CD4-positive, alpha-beta T cell treated with Interleukin-15 for 1 hour (primary cell): ENCODE measurements around the gene HDLBP.
A peak's percentile ranks its signal among the peaks of the same experiment; 100 is the strongest.
"Not testable (repeated sequence)": the region's sequence is repeated elsewhere in the genome, so short reads cannot be mapped to it uniquely, and the experiment has no call there.

ENCODE experiments used
- DNase-seq: peaks from one replicate; pipeline ENCODE4 v3.0.0-alpha.2; 2020

HDLBP gene

DNA sequence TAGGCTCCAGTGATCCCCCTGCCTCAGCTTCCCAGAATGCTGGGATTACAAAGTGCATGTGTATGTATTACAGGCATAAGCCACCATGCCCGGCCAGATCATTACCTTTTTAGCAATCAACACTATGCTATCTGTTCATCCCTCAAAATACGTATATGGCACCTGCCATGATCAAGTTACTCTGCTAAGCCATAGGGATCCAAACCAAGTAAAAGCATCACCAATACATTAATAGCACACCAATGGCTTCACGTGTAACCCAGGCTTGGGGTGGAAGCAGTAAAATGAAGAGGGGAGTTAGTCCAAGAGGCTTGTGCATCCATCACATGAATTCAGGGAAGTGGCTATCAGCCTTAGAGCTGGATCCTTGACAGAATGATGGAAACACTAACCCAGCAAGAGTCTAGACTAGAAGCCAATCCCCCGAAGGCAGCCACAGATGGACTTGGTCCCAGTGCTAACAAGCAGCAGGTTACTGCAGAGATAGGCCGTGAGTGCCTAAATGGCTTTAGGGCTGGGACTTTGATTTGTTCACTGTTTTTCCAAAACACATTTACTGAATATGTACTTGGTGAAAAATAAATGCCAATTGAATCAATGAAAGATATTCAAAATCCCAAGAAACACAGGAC, 11.3 kb downstream of the HDLBP start:
- no peak for DNase-seq

- DNase-seq, result no peak
Measured at GRCh38 chr2:241302759-241303651, 12.5 kb downstream of the HDLBP start.

DNA sequence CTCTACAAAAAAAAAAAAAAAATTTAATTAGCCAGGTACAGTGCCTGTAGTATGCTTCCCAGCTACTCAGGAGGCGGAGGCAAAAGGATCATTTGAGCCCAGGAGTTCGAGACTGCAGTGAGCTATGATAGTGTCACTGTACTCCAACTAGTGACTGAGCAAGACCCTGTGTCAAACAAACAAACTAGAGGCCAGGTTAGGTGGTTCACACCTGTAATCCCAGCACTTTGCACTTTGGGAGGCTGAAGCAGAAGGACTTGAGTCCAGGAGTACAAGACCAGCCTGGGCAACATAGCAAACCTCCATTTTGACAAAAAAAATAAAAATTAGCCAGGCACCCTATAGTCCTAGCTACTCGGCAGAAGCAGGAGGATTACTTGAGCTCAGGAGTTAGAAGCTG, 13.4 kb downstream of the HDLBP start:
- DNase-seq, result no peak

GRCh38 chr2:241300000-241300399, 15.5 kb downstream of the HDLBP start:
- DNase-seq, result peak; percentile 47

DNA sequence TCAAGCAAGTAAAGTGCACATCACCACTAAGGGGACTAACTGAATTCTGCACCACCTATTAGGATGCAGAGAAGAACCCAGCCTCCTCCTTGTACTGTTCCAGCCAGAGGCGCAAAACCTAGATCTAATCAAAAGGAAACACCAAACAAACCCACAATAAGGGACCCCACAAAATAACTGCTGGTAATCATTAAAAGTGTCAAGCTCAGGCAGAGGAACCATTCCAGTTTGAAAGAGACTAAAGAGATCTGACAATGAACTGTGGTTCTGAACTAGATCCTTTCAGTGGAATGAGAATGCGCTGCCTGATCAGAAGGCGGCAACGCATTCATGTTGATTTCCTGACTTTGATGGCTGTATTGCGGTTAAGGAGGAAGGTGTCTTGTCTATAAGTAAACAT, 16.8 kb downstream of the HDLBP start:
- no peak for DNase-seq

- DNase-seq, result no peak
Measured at GRCh38 chr2:241296767-241297166, 18.7 kb downstream of the HDLBP start.

DNA sequence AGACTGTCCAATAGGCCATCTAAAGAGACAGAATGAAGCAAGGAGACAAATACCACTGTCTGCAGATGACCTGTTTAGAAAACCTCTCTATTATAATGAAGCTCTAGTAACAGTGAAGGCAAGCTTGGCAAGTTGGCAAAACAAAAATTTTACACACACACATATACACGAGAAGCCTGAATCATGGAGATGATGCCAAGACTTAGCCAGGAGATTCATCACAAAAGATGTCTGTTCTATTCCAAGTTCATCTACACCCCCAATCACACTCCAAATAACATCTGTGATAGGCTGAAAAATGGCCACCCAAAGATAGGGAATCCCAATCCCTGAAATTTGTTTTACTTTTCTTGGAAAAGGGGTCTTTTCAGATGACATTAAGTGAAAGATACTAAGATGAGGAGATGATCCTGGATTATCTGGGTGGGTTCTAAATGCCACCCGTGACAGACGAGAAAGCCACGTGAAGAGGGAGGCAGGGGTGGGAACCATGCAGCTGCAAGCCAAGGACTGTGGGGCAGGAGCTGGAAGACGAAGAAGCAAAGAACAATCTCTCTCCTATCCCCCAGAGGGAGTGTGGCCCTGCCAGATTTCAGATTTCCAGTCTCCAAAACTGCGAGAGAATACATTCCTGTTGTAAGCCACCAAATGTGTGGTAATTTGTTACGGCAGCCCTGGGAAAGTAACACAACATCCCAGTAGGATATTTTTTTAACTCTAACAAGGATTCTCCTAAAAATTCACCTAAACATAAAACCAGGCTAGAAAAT, 20.0 kb downstream of the HDLBP start:
- no peak for DNase-seq

- not testable (repeated sequence) for DNase-seq
Measured at GRCh38 chr2:241293378-241293797, 22.1 kb downstream of the HDLBP start.

- DNase-seq, result no peak
Measured at GRCh38 chr2:241291977-241292376, 23.5 kb downstream of the HDLBP start.

GRCh38 chr2:241291153-241291552, 24.3 kb downstream of the HDLBP start:
- DNase-seq, result no peak

- no peak for DNase-seq
Measured at GRCh38 chr2:241289597-241289996, 25.9 kb downstream of the HDLBP start.

DNA sequence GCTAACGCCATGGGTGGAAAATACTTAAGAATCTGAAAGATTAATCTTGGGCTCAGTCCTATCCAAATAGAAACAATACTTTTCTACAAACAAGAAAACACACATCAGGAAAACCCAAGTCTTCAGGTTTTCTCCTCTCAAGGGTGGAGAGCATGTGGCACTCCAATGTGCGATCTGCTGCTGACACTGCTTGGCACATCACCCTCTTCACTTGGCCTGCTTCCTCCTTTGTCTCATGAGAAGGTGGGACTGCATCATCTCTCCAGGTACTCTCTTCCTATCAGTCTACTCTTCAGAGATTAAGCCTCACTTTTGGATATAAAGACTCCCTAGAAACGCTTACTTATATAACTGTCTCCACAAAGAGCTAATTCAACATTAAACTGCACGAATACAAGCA, 26.4 kb downstream of the HDLBP start:
- no peak for DNase-seq

DNA sequence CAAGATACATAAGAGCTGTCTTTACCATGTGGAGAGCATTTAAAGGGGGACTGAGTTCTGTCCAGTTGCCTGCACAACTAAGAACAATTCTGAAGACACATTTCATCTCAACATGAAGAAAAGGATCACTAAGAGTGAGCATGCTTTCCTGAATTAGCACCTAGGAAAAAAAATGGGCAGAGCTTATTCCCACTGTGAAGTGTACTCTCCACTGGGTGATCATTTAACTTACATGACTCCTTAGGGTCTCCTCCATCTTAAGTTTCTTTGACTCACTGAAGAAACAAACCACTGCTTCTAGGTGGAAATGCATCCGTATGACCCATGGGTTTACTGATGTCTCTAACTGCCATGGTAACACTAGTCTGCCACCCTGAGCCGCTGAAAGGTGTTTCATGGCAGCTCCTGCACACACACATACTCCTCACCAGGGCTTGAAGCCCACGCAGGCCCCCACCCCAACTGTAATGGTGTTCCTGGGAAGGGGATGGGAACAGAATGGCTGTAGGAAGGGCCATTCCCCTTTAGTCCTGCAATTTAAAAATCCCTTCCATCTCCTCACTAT, 27.1 kb downstream of the HDLBP start:
- DNase-seq, result no peak

DNA sequence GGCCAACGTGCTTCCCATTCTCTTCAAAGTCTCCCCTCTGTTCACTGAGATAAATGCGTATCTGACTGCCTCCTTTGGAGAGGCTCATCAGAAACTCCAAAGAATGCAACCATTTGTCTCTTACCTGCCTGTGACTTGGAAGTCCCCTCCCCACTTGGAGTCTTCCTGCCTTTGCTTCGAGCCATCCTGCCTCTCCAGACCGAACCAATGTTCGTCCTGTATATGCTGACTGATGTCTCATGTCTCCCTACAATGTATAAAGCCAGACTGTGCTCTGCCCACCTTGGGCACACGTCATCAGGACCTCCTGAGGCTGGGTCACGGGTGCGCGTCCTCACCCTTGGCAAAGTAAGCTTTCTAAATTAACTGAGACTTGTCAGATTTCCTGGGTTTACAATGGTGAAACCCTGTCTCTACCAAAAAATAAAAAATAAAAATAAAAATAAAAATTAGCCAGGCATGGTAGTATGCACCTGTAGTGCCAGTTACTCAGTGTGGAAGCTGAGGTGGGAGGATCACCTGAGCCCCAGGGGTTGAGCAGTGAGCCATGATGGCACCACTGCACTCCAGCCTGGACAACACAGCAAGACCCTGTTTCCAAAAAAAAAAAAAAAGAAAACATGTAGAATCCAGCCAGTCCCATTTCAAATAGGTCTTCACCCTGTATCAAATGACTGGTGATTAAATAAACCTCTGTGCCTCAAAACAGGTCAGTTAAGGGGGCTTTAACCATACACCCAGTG, 29.0 kb downstream of the HDLBP start:
- no peak for DNase-seq

GRCh38 chr2:241285596-241285995, 29.9 kb downstream of the HDLBP start:
- no peak for DNase-seq

- no peak for DNase-seq
Measured at GRCh38 chr2:241282555-241282954, 32.9 kb downstream of the HDLBP start.

- no peak for DNase-seq
Measured at GRCh38 chr2:241280291-241280690, 35.2 kb downstream of the HDLBP start.

- DNase-seq, result no peak
Measured at GRCh38 chr2:241279828-241280227, 35.6 kb downstream of the HDLBP start.

- no peak for DNase-seq
Measured at GRCh38 chr2:241279413-241279812, 36.1 kb downstream of the HDLBP start.

- DNase-seq, result not testable (repeated sequence)
Measured at GRCh38 chr2:241278306-241278705, 37.2 kb downstream of the HDLBP start.

GRCh38 chr2:241275910-241276309, 39.6 kb downstream of the HDLBP start:
- DNase-seq, result no peak

GRCh38 chr2:241275504-241275903, 40.0 kb downstream of the HDLBP start:
- DNase-seq, result no peak

DNA sequence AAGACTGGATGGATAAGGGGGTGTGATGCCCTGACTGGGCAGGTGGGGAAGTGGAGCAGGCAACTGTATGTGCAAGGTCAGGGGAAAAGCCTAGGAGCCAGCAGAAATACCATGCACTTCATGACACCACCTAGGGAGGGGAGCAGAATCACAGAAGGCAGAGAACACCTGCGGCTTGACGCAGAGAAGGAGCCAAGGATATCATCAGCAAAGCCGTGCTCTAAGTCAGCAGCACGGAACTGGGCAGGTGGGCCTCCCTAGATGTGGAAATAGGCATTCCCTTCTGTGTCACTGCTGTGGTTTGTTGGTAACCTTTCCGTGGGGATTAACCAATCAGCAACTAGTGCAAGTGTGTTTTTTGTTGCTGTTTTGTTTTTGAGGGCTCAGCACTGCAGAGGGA, 41.3 kb downstream of the HDLBP start:
- DNase-seq, result no peak
